Daoy (cell line): ENCODE measurements around the gene AKT3. TPM values are rescaled to one million over a fixed set of nuclear protein-coding genes. Genes with fewer than 3 reads are reported as not detected.

ENCODE experiments used
- DNase-seq: peaks from one replicate; pipeline ENCODE4 v3.0.0-alpha.2; 2015; ENCODE audit warnings: low read depth
- total RNA-seq: library from RNA; depleted of rRNA; stranded (reverse); fragments of >200 nt; shearing (Covaris generic); gene quantifications from 2 replicates; pipeline ENCODE4 v1.2.3, GENCODE V29; 2014

The AKT3 gene
- total RNA-seq, 1 experiment from 2014 or later, result 11.9 TPM

GRCh38 chr1:243508303-243508713 lies 341.7 kb downstream of the AKT3 start:
- no peak for DNase-seq

- DNase-seq, result no peak
Observed at GRCh38 chr1:243507672-243508302, 342.3 kb downstream of the AKT3 start.

- DNase-seq, result no peak
Observed at GRCh38 chr1:243507001-243507671, 342.9 kb downstream of the AKT3 start.

- no peak for DNase-seq
Observed at GRCh38 chr1:243505986-243506689, 343.9 kb downstream of the AKT3 start.

- DNase-seq, result no peak
Observed at GRCh38 chr1:243503155-243503554, 346.9 kb downstream of the AKT3 start.

GRCh38 chr1:243501002-243501401 lies 349.0 kb downstream of the AKT3 start:
- DNase-seq, result no peak

GRCh38 chr1:243500512-243500911 lies 349.5 kb downstream of the AKT3 start:
- no peak for DNase-seq

- no peak for DNase-seq
Observed at GRCh38 chr1:243499711-243500110, 350.3 kb downstream of the AKT3 start.

GRCh38 chr1:243499248-243499647 lies 350.8 kb downstream of the AKT3 start:
- no peak for DNase-seq

- no peak for DNase-seq
Observed at GRCh38 chr1:243497939-243498681, 351.9 kb downstream of the AKT3 start.

- DNase-seq, result no peak
Observed at GRCh38 chr1:243496806-243497205, 353.2 kb downstream of the AKT3 start.

GRCh38 chr1:243496187-243496646 lies 353.8 kb downstream of the AKT3 start:
- no peak for DNase-seq

- no peak for DNase-seq
Observed at GRCh38 chr1:243495442-243496186, 354.4 kb downstream of the AKT3 start.

- DNase-seq, result no peak
Observed at GRCh38 chr1:243494741-243495431, 355.2 kb downstream of the AKT3 start.

- DNase-seq, result no peak
Observed at GRCh38 chr1:243493156-243494129, 356.6 kb downstream of the AKT3 start.

GRCh38 chr1:243490748-243491686 lies 359.0 kb downstream of the AKT3 start:
- no peak for DNase-seq

GRCh38 chr1:243489681-243490546 lies 360.1 kb downstream of the AKT3 start:
- no peak for DNase-seq

GRCh38 chr1:243489158-243489527 lies 360.9 kb downstream of the AKT3 start:
- no peak for DNase-seq
